Transverse colon (tissue), 4 donors: ENCODE data around the gene SIPA1L3.

Experiments
- EP300 ChIP-seq: sonication (generic); formaldehyde crosslinking; IDR thresholded peaks from one replicate; pipeline ENCODE4 v1.6.1; 2017; ENCODE audit warnings: antibody characterized with exemption, low read depth
- POLR2AphosphoS5 ChIP-seq, 3 donors: sonication (generic); formaldehyde crosslinking; IDR thresholded peaks; one replicate each; pipeline ENCODE4 v1.6.1; 2016; ENCODE audit warnings: antibody characterized with exemption in 3 of 3
- TF ChIP-seq, protein P1 (sequence below), 5 experiments: fragments of 200-600 bp in 3 of 5; fragments of 450-650 bp in 2 of 5; sonication (generic) in 3 of 5; IDR thresholded peaks; 1 replicate in 2 of 5; 2 replicates in 3 of 5; pipeline ENCODE4 v1.5.1; 2016 to 2017; ENCODE audit warnings: antibody characterized with exemption in 5 of 5, inconsistent platforms in 3 of 5, mild to moderate bottlenecking in 2 of 5, moderate library complexity in 1 of 5

DNA sequence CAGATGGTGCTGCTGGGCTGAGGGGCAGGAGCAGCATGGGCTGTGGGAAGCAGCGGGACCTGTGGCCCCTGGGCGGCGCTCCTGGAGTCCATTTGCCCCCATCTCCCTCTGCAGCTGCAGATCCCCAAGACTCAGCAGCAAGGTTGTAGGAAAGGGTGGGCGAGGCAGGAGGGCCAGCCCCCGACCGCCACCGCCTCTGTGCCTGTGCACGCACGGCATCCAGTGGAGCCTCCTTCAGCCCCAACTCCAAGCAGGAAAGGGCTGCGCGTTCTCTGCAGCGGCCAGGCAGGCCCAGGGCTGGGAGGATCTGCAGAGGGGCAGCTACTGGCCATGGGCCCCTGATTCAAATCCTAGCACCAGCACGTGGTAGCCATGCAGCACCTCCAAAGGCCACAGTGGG lies 296.2 kb downstream of the SIPA1L3 start:
- TF ChIP-seq POLR2AphosphoS5 (IDR thresholded peaks at IDR 0.05), result no peak
- TF ChIP-seq, protein P1, sequence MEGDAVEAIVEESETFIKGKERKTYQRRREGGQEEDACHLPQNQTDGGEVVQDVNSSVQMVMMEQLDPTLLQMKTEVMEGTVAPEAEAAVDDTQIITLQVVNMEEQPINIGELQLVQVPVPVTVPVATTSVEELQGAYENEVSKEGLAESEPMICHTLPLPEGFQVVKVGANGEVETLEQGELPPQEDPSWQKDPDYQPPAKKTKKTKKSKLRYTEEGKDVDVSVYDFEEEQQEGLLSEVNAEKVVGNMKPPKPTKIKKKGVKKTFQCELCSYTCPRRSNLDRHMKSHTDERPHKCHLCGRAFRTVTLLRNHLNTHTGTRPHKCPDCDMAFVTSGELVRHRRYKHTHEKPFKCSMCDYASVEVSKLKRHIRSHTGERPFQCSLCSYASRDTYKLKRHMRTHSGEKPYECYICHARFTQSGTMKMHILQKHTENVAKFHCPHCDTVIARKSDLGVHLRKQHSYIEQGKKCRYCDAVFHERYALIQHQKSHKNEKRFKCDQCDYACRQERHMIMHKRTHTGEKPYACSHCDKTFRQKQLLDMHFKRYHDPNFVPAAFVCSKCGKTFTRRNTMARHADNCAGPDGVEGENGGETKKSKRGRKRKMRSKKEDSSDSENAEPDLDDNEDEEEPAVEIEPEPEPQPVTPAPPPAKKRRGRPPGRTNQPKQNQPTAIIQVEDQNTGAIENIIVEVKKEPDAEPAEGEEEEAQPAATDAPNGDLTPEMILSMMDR (IDR thresholded peaks at IDR 0.05), result no peak
- TF ChIP-seq EP300, result no peak
